ENCODE results near the gene GPR101.

The GPR101 gene

GRCh38 chrX:137033774-137034507 lies at the start of gene GPR101:
Gene GPR101, minus strand, starts transcription at chrX:137033995. Its CDS starts 2,321 bp downstream, at chrX:137031674.
- peak within 1 kb of the TSS; percentile 77 for H3K4me3 ChIP-seq
- TF ChIP-seq FOXP2 (optimal IDR thresholded peaks at IDR 0.05; ENCODE audit: control extremely low read depth, extremely low read length, insufficient read depth), result no peak
- TF ChIP-seq POLR2AphosphoS5 (IDR thresholded peaks at IDR 0.05; ENCODE audit: borderline replicate concordance, low read depth, low read length), result no peak
- TF ChIP-seq EZH2 (IDR thresholded peaks at IDR 0.05), result no peak
- no peak for DNase-seq (ENCODE audit: low read depth, low spot score)
- H3K9ac ChIP-seq (ENCODE audit: insufficient read length), result no peak within 1 kb of the TSS
- H3K36me3 ChIP-seq (ENCODE audit: insufficient read depth, low read length), result no peaks in the 10 kb centered on the region
- H3K27ac ChIP-seq, result no peak within 1 kb of the TSS
- H3K9me3 ChIP-seq (ENCODE audit: low read depth, low read length), result no peaks in the 10 kb centered on the region

- DNase-seq (ENCODE audit: low read depth, low spot score), result no peak
- H3K27ac ChIP-seq, result no peak overlapping the region
- no peak overlapping the region for H3K4me3 ChIP-seq
- H3K9ac ChIP-seq (ENCODE audit: insufficient read length), result no peak overlapping the region
- no peaks in the 10 kb centered on the region for H3K36me3 ChIP-seq (ENCODE audit: insufficient read depth, low read length)
- no peaks in the 10 kb centered on the region for H3K9me3 ChIP-seq (ENCODE audit: low read depth, low read length)
- TF ChIP-seq FOXP2 (optimal IDR thresholded peaks at IDR 0.05; ENCODE audit: control extremely low read depth, extremely low read length, insufficient read depth), result no peak
- TF ChIP-seq POLR2AphosphoS5 (IDR thresholded peaks at IDR 0.05; ENCODE audit: borderline replicate concordance, low read depth, low read length), result no peak
- no peak for TF ChIP-seq EZH2 (IDR thresholded peaks at IDR 0.05)
Observed at GRCh38 chrX:137081239-137081638, 47.4 kb upstream of the GPR101 start.

GRCh38 chrX:137072396-137072795 lies 38.6 kb upstream of the GPR101 start:
- H3K4me3 ChIP-seq, result no peak overlapping the region
- H3K36me3 ChIP-seq (ENCODE audit: insufficient read depth, low read length), result no peaks in the 10 kb centered on the region
- H3K9me3 ChIP-seq (ENCODE audit: low read depth, low read length), result no peaks in the 10 kb centered on the region
- no peak overlapping the region for H3K27ac ChIP-seq
- DNase-seq (ENCODE audit: low read depth, low spot score), result no peak
- H3K9ac ChIP-seq (ENCODE audit: insufficient read length), result no peak overlapping the region
- no peak for TF ChIP-seq EZH2 (IDR thresholded peaks at IDR 0.05)
- TF ChIP-seq POLR2AphosphoS5 (IDR thresholded peaks at IDR 0.05; ENCODE audit: borderline replicate concordance, low read depth, low read length), result no peak
- no peak for TF ChIP-seq FOXP2 (optimal IDR thresholded peaks at IDR 0.05; ENCODE audit: control extremely low read depth, extremely low read length, insufficient read depth)

- Histone ChIP-seq H3K4me3 (no peak overlapping the region), H3K27ac (no peak overlapping the region)
- TF ChIP-seq FOXP2 (optimal IDR thresholded peaks at IDR 0.05; ENCODE audit: control extremely low read depth, extremely low read length, insufficient read depth) (no peak), POLR2AphosphoS5 (IDR thresholded peaks at IDR 0.05; ENCODE audit: borderline replicate concordance, low read depth, low read length) (no peak), EZH2 (IDR thresholded peaks at IDR 0.05) (no peak)
Observed at GRCh38 chrX:137071596-137071995, 37.8 kb upstream of the GPR101 start.

GRCh38 chrX:137067147-137067546 lies 33.4 kb upstream of the GPR101 start:
- no peaks in the 10 kb centered on the region for H3K36me3 ChIP-seq (ENCODE audit: insufficient read depth, low read length)
- TF ChIP-seq FOXP2 (optimal IDR thresholded peaks at IDR 0.05; ENCODE audit: control extremely low read depth, extremely low read length, insufficient read depth), result no peak
- TF ChIP-seq POLR2AphosphoS5 (IDR thresholded peaks at IDR 0.05; ENCODE audit: borderline replicate concordance, low read depth, low read length), result no peak
- no peak overlapping the region for H3K9ac ChIP-seq (ENCODE audit: insufficient read length)
- DNase-seq (ENCODE audit: low read depth, low spot score), result no peak
- H3K4me3 ChIP-seq, result no peak overlapping the region
- no peak overlapping the region for H3K27ac ChIP-seq
- H3K9me3 ChIP-seq (ENCODE audit: low read depth, low read length), result no peaks in the 10 kb centered on the region

More at GRCh38 chrX:137071596-137071995, 37.8 kb upstream of the GPR101 start:
- DNase-seq (ENCODE audit: low read depth, low spot score), result no peak
- Histone ChIP-seq H3K9me3 (ENCODE audit: low read depth, low read length) (no peaks in the 10 kb centered on the region), H3K36me3 (ENCODE audit: insufficient read depth, low read length) (no peaks in the 10 kb centered on the region), H3K9ac (ENCODE audit: insufficient read length) (no peak overlapping the region)

GRCh38 chrX:137062915-137063617 lies 29.3 kb upstream of the GPR101 start:
- Histone ChIP-seq H3K9me3 (ENCODE audit: low read depth, low read length) (no peaks in the 10 kb centered on the region), H3K4me3 (no peak overlapping the region), H3K36me3 (ENCODE audit: insufficient read depth, low read length) (no peaks in the 10 kb centered on the region), H3K9ac (ENCODE audit: insufficient read length) (no peak overlapping the region), H3K27ac (no peak overlapping the region)
- TF ChIP-seq EZH2 (IDR thresholded peaks at IDR 0.05) (no peak), POLR2AphosphoS5 (IDR thresholded peaks at IDR 0.05; ENCODE audit: borderline replicate concordance, low read depth, low read length) (no peak), FOXP2 (optimal IDR thresholded peaks at IDR 0.05; ENCODE audit: control extremely low read depth, extremely low read length, insufficient read depth) (no peak)
- no peak for DNase-seq (ENCODE audit: low read depth, low spot score)

GRCh38 chrX:137058339-137059127 lies 24.7 kb upstream of the GPR101 start:
- no peak for DNase-seq (ENCODE audit: low read depth, low spot score)
- TF ChIP-seq FOXP2 (optimal IDR thresholded peaks at IDR 0.05; ENCODE audit: control extremely low read depth, extremely low read length, insufficient read depth), result no peak
- no peak for TF ChIP-seq EZH2 (IDR thresholded peaks at IDR 0.05)
- TF ChIP-seq POLR2AphosphoS5 (IDR thresholded peaks at IDR 0.05; ENCODE audit: borderline replicate concordance, low read depth, low read length), result no peak
- no peak overlapping the region for H3K27ac ChIP-seq
- no peak overlapping the region for H3K4me3 ChIP-seq
- H3K9ac ChIP-seq (ENCODE audit: insufficient read length), result no peak overlapping the region
- no peaks in the 10 kb centered on the region for H3K36me3 ChIP-seq (ENCODE audit: insufficient read depth, low read length)
- H3K9me3 ChIP-seq (ENCODE audit: low read depth, low read length), result no peaks in the 10 kb centered on the region
